Activated T-helper 1 cell treated with anti-CD3 and anti-CD28 coated beads, Interleukin-12 subunit alpha, Interleukin-12 subunit beta, Interleukin-2, Interleukin-4 antibody, amounts not matched to agents 30 ng/mL and 10 ng/mL and 1 ng/mL, durations not matched to agents 14 hours and 24 hours and 36 hours (primary cell): ENCODE data around the gene SRP54. TPM values are rescaled to one million over a fixed set of nuclear protein-coding genes. Genes with fewer than 3 reads are reported as not detected.

Source experiments
- DNase-seq: peaks from one replicate; pipeline ENCODE4 v3.0.0; 2021; ENCODE audit warnings: low spot score
- H3K27ac Mint-ChIP-seq: one replicate; pipeline ENCODE4 v1.8.0; 2021; ENCODE audit warnings: mild to moderate bottlenecking, mixed read lengths
- H3K27me3 Mint-ChIP-seq: one replicate; pipeline ENCODE4 v1.8.0; 2022; ENCODE audit warnings: mild to moderate bottlenecking, moderate library complexity, mixed read lengths; ENCODE audit not compliant: insufficient read depth
- H3K36me3 Mint-ChIP-seq: one replicate; pipeline ENCODE4 v1.8.0; 2021; ENCODE audit warnings: low read depth, mixed read lengths
- H3K4me1 Mint-ChIP-seq: one replicate; pipeline ENCODE4 v1.8.0; 2021; ENCODE audit warnings: low read depth, mixed read lengths
- H3K4me3 Mint-ChIP-seq: one replicate; pipeline ENCODE4 v1.8.0; 2021; ENCODE audit warnings: mild to moderate bottlenecking, moderate library complexity, mixed read lengths
- H3K9me3 Mint-ChIP-seq: one replicate; pipeline ENCODE4 v1.8.0; 2021; ENCODE audit warnings: mixed read lengths
- intact Hi-C: fragments of 100-400 bp; cut with micrococcal nuclease; formaldehyde crosslinking; loops from one replicate; pipeline ENCODE4 v1.15.1; 2024
- total RNA-seq: library from RNA; stranded (reverse); gene quantifications from 2 replicates; pipeline ENCODE4 v1.2.3, GENCODE V29; 2022

SRP54 gene
- total RNA-seq, 1 donor from 2014 or later: 76.2 TPM

DNA sequence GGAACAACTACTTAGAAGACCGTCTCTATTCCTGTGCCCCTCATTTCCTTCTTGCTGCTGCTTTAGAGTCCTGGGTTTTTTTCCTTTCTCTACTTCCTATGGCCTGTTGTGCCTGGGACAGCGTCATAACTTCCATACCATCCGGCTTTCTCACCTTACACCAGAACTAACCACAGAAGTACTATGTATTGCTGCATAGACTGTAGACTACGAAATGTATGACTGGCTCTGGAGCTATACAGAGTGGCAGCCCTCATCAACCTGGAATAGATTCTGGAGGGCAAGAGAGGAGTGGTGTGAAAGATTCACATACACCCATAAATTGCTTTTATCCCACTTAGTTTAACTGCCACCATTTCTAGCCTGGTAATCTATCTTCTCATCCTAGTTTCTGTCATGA, 16.9 kb upstream of the SRP54 start:
- peaks cover 14% of the 10 kb centered on the region for H3K4me1 Mint-ChIP-seq
- intact Hi-C loops: loop anchor here (1.0 to 5.0 kb wide), 2 partner anchors 16 to 34 kb away; partner anchors contain the start of gene SRP54
- no peaks in the 10 kb centered on the region for H3K9me3 Mint-ChIP-seq
- H3K27ac Mint-ChIP-seq: peak overlapping the region; percentile 62
- no peak for DNase-seq
- no peak overlapping the region for H3K4me3 Mint-ChIP-seq
- H3K27me3 Mint-ChIP-seq: no peaks in the 10 kb centered on the region
- peaks cover 13% of the 10 kb centered on the region for H3K36me3 Mint-ChIP-seq

- Mint-ChIP-seq H3K9me3 (no peaks in the 10 kb centered on the region), H3K4me3 (no peak overlapping the region), H3K4me1 (peaks cover 14% of the 10 kb centered on the region), H3K36me3 (peaks cover 16% of the 10 kb centered on the region), H3K27me3 (no peaks in the 10 kb centered on the region), H3K27ac (peak overlapping the region; percentile 62)
- intact Hi-C loops: loop anchor here (1.0 to 5.0 kb wide), 2 partner anchors 16 to 34 kb away; partner anchors contain the start of gene SRP54
- DNase-seq: no peak
These were observed 16.4 kb upstream of the SRP54 start for GRCh38 chr14:34966413-34966812.

DNA sequence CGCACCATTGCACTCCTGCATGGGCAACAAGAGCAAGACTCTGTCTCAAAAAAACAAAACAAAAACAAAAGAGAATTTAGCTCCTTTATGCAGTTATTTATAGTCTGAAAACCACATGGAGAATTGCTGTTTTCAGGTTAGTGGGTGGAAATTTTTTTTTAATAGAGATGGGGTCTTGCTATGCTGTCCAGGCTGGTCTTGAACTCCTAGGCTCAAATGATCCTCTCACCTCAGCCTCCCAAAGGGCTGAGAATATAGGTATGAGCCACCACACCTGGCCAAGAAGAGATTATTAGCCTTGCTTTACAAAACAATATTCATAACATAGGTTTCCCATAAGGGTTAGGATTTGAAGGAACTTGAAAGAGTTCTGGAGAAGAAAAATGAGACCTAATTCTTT, 12.1 kb upstream of the SRP54 start:
- H3K27ac Mint-ChIP-seq: no peak overlapping the region
- H3K9me3 Mint-ChIP-seq: no peaks in the 10 kb centered on the region
- no peaks in the 10 kb centered on the region for H3K27me3 Mint-ChIP-seq
- H3K4me1 Mint-ChIP-seq: peaks cover 14% of the 10 kb centered on the region
- H3K36me3 Mint-ChIP-seq: peaks cover 22% of the 10 kb centered on the region
- H3K4me3 Mint-ChIP-seq: no peak overlapping the region
- DNase-seq: no peak
- intact Hi-C loops: no loop called here

DNA sequence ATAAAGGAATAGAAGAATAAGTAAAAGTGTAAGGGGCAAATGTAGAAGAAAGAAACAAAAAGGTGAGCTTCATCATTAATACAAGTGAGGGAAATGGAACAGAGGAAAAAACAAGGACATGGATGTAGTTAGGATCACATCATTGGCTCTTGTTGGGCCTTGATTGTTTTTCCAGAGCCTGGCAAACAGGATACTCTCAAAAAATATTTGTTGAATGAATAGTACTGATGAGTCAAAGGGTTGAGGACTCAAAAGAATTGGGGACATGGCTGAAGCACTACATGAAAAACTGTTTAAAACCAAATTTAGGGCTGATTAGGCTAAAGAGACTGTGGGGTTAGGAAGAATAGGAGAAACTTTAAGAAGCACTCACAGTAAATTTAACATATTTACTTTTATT, 11.4 kb upstream of the SRP54 start:
- DNase-seq: no peak
- Mint-ChIP-seq H3K27me3 (no peaks in the 10 kb centered on the region), H3K9me3 (no peaks in the 10 kb centered on the region), H3K36me3 (peaks cover 20% of the 10 kb centered on the region), H3K4me3 (no peak overlapping the region), H3K4me1 (peaks cover 7% of the 10 kb centered on the region), H3K27ac (no peak overlapping the region)
- intact Hi-C loops: no loop called here

DNA sequence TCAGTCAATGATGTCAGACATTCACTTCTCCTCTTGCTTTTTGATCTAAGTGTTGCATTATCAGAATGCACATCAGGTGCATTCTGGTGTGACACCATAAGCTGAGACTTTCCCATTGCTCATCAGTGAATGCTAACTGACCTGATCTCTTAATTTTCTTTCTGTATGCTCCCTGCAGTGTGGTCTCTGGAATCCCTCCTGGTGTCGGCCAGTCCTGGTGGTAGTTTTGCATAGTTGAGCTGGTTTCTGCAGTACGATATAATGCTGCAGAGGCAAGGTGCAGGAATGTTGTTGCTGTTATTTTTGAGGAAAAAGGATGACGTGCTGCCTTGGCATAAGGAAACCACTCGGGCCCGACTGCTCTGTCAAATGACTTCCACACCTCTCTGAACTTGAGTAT, 11.0 kb upstream of the SRP54 start:
- Mint-ChIP-seq H3K27ac (no peak overlapping the region), H3K9me3 (no peaks in the 10 kb centered on the region), H3K36me3 (peaks cover 22% of the 10 kb centered on the region), H3K4me3 (no peak overlapping the region), H3K27me3 (no peaks in the 10 kb centered on the region), H3K4me1 (peaks cover 5% of the 10 kb centered on the region)
- DNase-seq: no peak
- intact Hi-C loops: no loop called here

DNA sequence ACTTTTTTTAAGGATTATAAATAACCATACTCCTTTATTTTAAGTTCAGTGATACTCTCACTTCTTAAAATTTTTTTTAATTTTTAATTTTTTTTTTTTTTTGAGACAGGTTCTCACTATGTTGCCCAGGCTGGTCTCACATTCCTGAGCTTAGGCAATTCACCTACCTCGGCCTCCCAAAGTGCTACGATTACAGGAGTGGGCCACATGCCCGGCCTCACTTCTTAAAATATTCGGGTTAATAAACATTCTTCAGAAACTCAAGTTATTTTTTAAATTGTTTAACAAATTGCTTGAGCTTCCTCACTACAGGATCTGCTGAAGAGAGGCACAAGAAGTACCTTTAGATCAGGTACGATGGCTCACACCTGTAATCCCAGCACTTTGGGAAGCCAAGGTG, 4.3 kb upstream of the SRP54 start:
- Mint-ChIP-seq H3K27ac (no peak overlapping the region), H3K4me1 (peaks cover 10% of the 10 kb centered on the region), H3K36me3 (peaks cover 7% of the 10 kb centered on the region), H3K27me3 (no peaks in the 10 kb centered on the region), H3K4me3 (no peak overlapping the region), H3K9me3 (no peaks in the 10 kb centered on the region)
- intact Hi-C loops: no loop called here
- DNase-seq: no peak

- H3K27ac Mint-ChIP-seq: no peak overlapping the region
These were observed 2.4 kb upstream of the SRP54 start for GRCh38 chr14:34980337-34980900.

GRCh38 chr14:34981743-34982420, 910 bp upstream of the SRP54 start:
- H3K9me3 Mint-ChIP-seq: no peaks in the 10 kb centered on the region
- no peak overlapping the region for H3K4me3 Mint-ChIP-seq
- H3K4me1 Mint-ChIP-seq: peaks cover 7% of the 10 kb centered on the region
- H3K27ac Mint-ChIP-seq: no peak overlapping the region
- intact Hi-C loops: loop anchor here (1.0 to 5.0 kb wide), 14 partner anchors 16 to 825 kb away; partner anchors contain the start of genes CFL2, EAPP, FAM177A1 and NFKBIA
- DNase-seq: peak; percentile 17
- H3K36me3 Mint-ChIP-seq: peaks cover 7% of the 10 kb centered on the region
- H3K27me3 Mint-ChIP-seq: no peaks in the 10 kb centered on the region

More at GRCh38 chr14:34980337-34980900, 2.4 kb upstream of the SRP54 start:
- H3K4me3 Mint-ChIP-seq: peak overlapping the region; percentile 48
- no peaks in the 10 kb centered on the region for H3K9me3 Mint-ChIP-seq
- no peak for DNase-seq
- H3K27me3 Mint-ChIP-seq: no peaks in the 10 kb centered on the region
- intact Hi-C loops: loop anchor here (5.0 kb wide), 2 partner anchors 443 to 518 kb away; partner anchors contain the start of genes EAPP and SPTSSA
- H3K36me3 Mint-ChIP-seq: peaks cover 10% of the 10 kb centered on the region
- peaks cover 10% of the 10 kb centered on the region for H3K4me1 Mint-ChIP-seq

DNA sequence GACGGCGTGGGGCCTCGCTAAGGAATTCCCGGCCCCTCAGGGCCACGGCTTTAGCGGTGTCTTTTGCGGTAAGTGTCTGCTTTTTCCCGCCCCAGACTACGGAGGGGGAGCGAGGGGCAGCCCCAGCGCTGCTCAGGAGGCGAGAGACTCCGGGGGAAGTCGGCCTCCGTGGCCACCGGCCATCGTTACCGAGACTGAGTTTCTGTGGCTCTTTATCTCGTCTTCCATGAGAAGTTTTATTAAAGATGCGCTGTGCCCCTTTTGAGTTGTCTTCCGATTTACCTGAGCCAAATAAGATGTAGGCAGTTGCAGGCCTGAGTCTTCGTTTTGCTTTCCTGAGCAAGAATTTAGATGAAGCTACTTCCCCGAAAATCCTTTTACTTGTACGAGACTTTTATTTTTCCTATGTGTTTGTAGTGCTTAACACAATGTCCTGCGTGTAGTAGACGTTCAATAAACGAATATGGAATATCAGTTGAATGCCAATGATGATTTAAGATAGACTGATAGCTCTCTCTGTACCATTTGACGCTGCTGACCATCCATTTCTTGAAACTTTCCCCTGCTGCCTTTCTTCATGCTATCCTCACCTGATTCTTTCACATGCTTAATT, 462 bp downstream of the SRP54 start:
- H3K4me3 Mint-ChIP-seq: no peak overlapping the region
- intact Hi-C loops: loop anchor here (2.0 to 5.0 kb wide), 4 partner anchors 310 to 824 kb away; partner anchors contain the start of genes EAPP, PSMA6 and SPTSSA
- H3K27ac Mint-ChIP-seq: no peak overlapping the region
- H3K4me1 Mint-ChIP-seq: peaks cover 6% of the 10 kb centered on the region
- DNase-seq: no peak
- H3K27me3 Mint-ChIP-seq: no peaks in the 10 kb centered on the region
- H3K9me3 Mint-ChIP-seq: no peaks in the 10 kb centered on the region
- H3K36me3 Mint-ChIP-seq: peaks cover 7% of the 10 kb centered on the region

DNA sequence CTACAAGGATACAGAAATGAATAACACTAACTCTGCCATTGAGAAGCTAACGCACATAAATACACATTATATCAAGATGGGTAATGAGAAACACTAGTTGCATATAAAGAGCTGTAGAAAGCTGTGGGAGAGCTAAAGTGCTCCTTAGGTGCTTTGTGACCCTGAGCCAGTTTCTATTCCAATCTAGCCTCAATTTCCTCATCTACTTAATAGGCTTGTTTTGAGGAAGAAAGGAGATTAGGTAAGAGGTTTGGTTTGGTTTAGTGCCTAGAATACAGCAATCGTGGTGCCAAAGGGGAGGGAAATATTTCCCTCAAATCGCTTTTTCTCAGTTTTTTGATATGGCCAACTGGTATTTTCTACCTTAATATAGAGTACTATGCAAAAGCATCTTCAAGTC, 994 bp downstream of the SRP54 start:
- Mint-ChIP-seq H3K36me3 (peaks cover 7% of the 10 kb centered on the region), H3K27ac (peak overlapping the region; percentile 14), H3K4me1 (peaks cover 6% of the 10 kb centered on the region), H3K9me3 (no peaks in the 10 kb centered on the region), H3K4me3 (no peak overlapping the region), H3K27me3 (no peaks in the 10 kb centered on the region)
- DNase-seq: no peak
- intact Hi-C loops: loop anchor here (2.0 to 5.0 kb wide), 4 partner anchors 309 to 823 kb away; partner anchors contain the start of genes EAPP, PSMA6 and SPTSSA

DNA sequence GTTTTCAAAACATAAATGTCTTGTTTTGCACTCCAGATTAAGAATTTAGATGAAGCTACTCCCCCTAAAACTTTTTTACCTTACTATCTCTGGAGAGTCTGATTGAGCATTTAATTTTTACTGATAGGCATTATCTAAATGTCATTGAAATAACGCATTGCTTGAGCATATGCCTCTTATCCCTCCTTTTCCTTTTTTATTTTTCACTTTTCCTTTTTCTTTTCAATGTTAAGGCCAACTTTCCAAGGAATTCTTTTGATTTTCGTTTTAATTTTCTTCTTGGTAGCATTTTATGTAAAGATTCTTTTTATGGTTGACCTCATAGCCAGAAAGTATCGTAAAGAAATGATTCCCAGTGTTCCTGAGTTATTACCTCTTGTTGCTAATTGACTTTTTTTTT, 2.9 kb downstream of the SRP54 start:
- Mint-ChIP-seq H3K4me3 (peak overlapping the region; percentile 65), H3K4me1 (no peaks in the 10 kb centered on the region), H3K9me3 (no peaks in the 10 kb centered on the region), H3K36me3 (peaks cover 7% of the 10 kb centered on the region), H3K27ac (no peak overlapping the region), H3K27me3 (no peaks in the 10 kb centered on the region)
- intact Hi-C loops: no loop called here
- no peak for DNase-seq

- H3K9me3 Mint-ChIP-seq: no peaks in the 10 kb centered on the region
- H3K27ac Mint-ChIP-seq: no peak overlapping the region
- H3K36me3 Mint-ChIP-seq: peaks cover 9% of the 10 kb centered on the region
- no peaks in the 10 kb centered on the region for H3K27me3 Mint-ChIP-seq
- intact Hi-C loops: no loop called here
- no peak for DNase-seq
- H3K4me1 Mint-ChIP-seq: peaks cover 5% of the 10 kb centered on the region
- no peak overlapping the region for H3K4me3 Mint-ChIP-seq
These were observed 4.4 kb downstream of the SRP54 start for GRCh38 chr14:34987180-34987579.

DNA sequence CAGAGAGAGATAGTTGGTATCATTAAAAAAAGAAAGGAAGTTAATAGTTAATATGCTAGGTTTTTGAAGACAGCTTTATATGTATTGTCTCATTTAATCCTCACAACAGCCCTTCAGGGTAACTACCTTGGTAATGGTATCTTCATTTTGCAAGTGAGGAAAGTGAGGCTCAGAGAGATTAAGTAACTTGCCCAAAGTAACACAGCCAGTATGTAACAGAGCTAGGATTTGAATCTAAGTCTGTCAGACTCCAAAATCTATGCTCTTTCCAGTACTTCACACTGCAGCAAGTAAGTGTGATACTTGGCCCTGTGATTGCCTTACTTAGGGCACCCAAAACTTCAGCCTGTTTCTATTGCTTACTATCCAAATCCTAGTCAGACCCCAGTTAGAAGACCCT, 7.0 kb downstream of the SRP54 start:
- Mint-ChIP-seq H3K36me3 (peaks cover 13% of the 10 kb centered on the region), H3K9me3 (no peaks in the 10 kb centered on the region), H3K27ac (no peak overlapping the region), H3K4me1 (peaks cover 12% of the 10 kb centered on the region), H3K27me3 (no peaks in the 10 kb centered on the region), H3K4me3 (no peak overlapping the region)
- no peak for DNase-seq
- intact Hi-C loops: no loop called here
